HL-60 (cell line): ENCODE results near the gene SCYGR7.

ENCODE experiments used
- CTCF ChIP-seq: IDR thresholded peaks from one replicate; pipeline ENCODE4 v1.5.1; 2011; ENCODE audit warnings: low read length, control low read depth, inconsistent platforms; ENCODE audit not compliant: insufficient read depth
- GABPA ChIP-seq: IDR thresholded peaks from 2 replicates; pipeline ENCODE4 v1.6.1; 2012; ENCODE audit warnings: low read depth
- POLR2AphosphoS5 ChIP-seq: IDR thresholded peaks from 2 replicates; pipeline ENCODE4 v1.6.1; 2012; ENCODE audit warnings: low read depth
- REST ChIP-seq: IDR thresholded peaks from 2 replicates; pipeline ENCODE4 v1.6.1; 2012; ENCODE audit warnings: low read depth; ENCODE audit not compliant: insufficient replicate concordance
- SPI1 ChIP-seq: IDR thresholded peaks from 2 replicates; pipeline ENCODE4 v1.6.1; 2012; ENCODE audit warnings: low read depth, mild to moderate bottlenecking, borderline replicate concordance

GRCh38 chr2:227696990-227697679, 31.0 kb upstream of the SCYGR7 start:
- TF ChIP-seq GABPA (no peak), CTCF (no peak), SPI1 (no peak), POLR2AphosphoS5 (no peak), REST (no peak)
